GM12873 (cell line): Measurements from ENCODE around the gene OTOP1.

Experiments used
- TF ChIP-seq, protein P1 (sequence below): IDR thresholded peaks from 2 replicates; pipeline ENCODE4 v1.5.1; 2012; ENCODE audit warnings: low read depth, mild to moderate bottlenecking, moderate library complexity, low read length, control low read depth; ENCODE audit not compliant: insufficient read depth; ENCODE audit errors: missing control alignments

OTOP1 gene

DNA sequence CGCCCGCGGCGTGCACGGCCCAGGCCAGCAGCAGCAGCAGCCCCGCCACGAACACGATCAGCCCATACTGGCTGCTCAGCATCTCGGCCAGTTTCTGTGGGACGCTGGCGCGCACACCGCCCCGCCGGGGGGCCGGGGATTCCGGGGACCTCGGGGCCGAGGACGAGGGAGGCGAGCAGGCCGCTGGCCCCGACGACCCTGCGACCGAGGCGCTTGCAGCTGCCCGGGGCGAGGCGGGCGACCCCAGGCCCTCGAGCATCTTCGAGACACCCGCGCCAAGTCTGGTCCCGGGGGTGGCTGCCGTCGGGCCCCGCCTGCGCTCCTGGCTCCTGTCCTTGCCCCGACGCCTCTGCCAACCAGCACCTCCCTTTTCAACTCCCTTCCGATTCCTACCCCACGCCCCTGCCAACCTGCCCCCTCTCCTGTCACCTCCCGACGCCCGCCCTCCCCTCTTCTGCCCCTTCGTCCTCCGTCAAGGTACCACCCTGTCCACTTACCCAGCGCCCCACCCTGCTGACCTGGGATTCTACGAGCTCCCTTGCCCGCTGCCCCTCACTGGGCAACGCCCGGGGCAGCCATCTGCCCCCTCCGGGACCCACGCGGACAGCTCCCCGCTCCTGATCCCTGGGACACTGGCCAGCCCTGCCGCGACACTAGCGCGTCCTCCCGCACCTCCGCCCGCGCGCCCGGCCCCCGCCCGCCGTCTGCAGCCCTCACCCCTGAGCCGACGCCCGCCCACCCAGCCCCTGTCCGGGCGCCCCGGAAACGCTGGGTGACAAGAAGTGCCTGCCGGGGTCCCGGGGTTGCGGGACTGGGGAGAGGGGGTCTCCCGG lies at the start of gene OTOP1:
OTOP1 (minus strand) TSS at position 324 of the 833 bp plus-strand sequence; CDS start at position 259, 65 bp downstream.
- TF ChIP-seq, protein P1, sequence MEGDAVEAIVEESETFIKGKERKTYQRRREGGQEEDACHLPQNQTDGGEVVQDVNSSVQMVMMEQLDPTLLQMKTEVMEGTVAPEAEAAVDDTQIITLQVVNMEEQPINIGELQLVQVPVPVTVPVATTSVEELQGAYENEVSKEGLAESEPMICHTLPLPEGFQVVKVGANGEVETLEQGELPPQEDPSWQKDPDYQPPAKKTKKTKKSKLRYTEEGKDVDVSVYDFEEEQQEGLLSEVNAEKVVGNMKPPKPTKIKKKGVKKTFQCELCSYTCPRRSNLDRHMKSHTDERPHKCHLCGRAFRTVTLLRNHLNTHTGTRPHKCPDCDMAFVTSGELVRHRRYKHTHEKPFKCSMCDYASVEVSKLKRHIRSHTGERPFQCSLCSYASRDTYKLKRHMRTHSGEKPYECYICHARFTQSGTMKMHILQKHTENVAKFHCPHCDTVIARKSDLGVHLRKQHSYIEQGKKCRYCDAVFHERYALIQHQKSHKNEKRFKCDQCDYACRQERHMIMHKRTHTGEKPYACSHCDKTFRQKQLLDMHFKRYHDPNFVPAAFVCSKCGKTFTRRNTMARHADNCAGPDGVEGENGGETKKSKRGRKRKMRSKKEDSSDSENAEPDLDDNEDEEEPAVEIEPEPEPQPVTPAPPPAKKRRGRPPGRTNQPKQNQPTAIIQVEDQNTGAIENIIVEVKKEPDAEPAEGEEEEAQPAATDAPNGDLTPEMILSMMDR, result no peak

- TF ChIP-seq, protein P1, result no peak
Observed at GRCh38 chr4:4274226-4274625, 47.5 kb upstream of the OTOP1 start.

- TF ChIP-seq, protein P1, result no peak
Observed at GRCh38 chr4:4271912-4272311, 45.2 kb upstream of the OTOP1 start.

- TF ChIP-seq, protein P1, result no peak
Observed at GRCh38 chr4:4270529-4270928, 43.8 kb upstream of the OTOP1 start.

GRCh38 chr4:4269856-4270255 lies 43.1 kb upstream of the OTOP1 start:
- TF ChIP-seq, protein P1, result no peak

DNA sequence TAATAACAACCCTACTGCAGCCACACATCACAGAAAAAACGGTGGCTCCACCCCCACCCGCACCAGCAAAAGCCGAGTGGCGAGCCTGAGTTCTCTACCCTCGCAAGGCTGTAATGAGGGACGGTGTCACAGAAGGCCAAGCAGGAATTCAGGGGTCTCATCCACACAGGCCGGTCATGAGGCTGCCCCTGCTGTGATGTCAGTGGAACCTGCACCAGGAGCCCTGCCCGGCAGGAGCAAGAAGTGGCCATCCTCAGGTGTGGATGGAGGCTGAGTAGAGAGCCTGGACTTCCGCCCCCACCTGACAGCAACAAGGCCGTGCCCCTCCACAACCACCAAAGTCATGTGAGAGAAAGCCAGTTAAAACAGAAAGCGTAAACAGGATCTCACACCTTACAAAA lies 42.6 kb upstream of the OTOP1 start:
- TF ChIP-seq, protein P1, result no peak

DNA sequence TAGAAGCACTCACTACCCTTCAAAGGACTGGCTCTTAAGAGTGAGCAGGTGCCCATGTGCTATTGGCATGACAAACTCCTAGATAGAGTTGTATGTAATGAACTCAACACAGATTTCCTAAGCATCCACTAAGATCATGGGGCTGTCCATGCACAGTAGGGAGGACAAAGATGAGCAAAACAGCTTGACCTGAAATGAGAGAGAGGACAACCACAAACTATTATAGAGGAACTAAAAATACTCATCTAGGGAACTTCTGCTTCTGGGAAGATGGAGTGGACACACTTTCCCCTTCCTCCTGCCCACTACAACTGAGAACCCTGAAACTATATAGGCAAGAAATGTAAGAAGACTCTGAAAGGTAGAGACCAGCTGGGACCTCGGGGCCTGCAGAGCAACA lies 42.0 kb upstream of the OTOP1 start:
- TF ChIP-seq, protein P1, result no peak
